ENCODE data around the gene AUH.
"Not testable (repeated sequence)": the region's sequence is repeated elsewhere in the genome, so short reads cannot be mapped to it uniquely, and the experiment has no call there.

AUH gene, protein sequence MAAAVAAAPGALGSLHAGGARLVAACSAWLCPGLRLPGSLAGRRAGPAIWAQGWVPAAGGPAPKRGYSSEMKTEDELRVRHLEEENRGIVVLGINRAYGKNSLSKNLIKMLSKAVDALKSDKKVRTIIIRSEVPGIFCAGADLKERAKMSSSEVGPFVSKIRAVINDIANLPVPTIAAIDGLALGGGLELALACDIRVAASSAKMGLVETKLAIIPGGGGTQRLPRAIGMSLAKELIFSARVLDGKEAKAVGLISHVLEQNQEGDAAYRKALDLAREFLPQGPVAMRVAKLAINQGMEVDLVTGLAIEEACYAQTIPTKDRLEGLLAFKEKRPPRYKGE

DNA sequence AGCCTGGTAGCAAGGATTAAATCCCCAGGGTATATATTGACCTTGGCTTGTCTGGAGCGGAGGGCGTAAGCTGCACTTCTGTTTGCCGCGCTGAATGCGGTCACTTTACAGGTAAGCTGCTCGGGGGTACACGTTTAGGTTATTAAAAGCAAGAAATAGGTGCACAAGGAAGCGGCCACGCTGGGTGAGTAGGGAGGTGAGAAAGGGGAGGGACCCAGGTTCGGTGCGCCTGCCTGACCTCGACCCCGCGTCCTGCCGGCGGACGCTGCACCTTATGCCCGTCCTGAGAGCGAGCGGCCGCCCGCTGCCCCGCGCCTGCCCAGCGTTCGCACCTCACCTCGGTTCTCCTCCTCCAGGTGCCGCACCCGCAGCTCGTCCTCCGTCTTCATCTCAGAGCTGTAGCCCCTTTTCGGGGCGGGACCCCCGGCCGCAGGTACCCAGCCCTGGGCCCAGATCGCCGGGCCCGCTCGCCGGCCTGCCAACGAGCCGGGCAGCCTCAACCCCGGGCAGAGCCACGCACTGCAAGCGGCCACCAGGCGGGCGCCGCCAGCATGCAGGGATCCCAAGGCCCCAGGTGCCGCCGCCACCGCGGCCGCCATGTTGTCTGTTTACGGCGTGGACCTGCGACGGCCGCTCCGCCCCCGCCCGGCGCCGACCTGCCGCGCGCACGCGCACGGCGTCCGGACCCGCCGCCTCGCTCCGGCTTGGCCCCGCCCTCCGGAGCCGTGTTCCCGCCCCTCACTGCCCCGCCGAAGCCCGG is at the start of gene AUH:
Gene AUH (minus strand): TSS at position 628 of the 760 bp plus-strand sequence. CDS start 29 bp downstream, at position 599.
- peak in 1 of 2 experiments; percentile 44 for DNase-seq

DNA sequence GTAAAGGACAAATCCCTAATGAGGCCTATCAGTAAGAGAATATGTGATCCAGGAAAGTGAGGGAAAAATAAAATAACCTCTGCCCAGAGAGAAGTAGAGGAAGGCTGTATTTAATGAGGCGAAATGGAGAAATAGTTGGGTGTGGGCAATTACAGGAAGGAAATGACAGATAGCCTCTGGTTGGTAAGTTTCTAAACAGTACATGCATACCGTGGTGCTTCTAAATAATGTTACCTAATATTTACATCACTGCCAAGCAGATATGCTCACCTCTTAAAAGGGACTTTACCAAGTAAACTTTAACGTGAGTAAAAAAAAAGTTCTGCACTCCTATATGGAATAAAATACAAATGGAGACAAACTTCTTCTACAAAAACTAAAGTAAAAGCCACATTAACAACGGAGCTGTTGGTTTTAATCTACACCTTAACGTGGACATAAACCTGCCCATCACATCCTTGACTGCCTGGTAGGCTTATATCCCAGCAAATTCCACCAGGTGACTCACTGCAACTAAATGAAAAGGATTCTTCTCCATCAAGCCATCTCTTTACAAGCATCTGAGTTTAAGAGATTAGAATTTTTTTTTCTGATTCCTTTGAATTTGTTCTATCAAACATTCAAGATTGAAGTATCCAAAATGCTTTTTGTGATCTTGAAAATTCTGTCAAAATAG is 49.5 kb upstream of the AUH start:
- no peak for DNase-seq

DNA sequence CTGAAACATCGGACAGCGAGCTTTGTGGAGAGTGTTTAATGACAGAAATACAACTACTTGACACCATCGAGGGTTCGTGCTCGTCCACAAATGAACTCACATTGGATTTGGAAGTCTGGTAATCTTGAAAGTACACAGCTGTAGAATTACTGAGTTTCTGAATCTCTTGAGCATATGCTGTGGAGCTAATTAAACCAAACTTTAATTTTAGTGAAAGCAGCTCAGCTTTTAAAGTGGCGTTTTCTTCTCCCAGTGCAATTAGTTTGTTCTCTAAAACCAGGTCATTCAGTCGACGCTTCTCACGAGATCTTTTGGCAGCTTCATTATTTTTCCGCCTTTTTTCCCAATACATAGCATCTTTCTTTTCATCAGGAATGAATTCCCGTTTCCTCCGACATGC is 48.4 kb upstream of the AUH start:
- no peak for DNase-seq

DNA sequence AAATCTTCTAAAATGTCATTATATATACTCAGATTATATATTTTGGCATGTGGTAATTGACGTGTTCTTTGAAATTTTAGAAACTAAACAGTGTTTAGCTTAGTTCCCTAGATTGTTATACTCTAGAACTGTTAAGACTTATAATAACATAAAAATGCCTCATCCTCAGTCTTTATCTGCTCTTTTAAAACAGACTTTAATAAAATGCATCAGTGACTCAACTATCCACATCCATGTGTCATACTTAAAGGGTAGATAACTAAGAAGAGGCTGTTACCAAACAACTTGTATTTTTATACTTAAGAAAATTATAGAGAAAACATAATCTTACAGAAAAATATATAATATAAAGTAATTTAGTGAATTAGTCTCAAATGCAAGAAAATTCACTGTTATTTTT is 46.8 kb upstream of the AUH start:
- no peak for DNase-seq

DNA sequence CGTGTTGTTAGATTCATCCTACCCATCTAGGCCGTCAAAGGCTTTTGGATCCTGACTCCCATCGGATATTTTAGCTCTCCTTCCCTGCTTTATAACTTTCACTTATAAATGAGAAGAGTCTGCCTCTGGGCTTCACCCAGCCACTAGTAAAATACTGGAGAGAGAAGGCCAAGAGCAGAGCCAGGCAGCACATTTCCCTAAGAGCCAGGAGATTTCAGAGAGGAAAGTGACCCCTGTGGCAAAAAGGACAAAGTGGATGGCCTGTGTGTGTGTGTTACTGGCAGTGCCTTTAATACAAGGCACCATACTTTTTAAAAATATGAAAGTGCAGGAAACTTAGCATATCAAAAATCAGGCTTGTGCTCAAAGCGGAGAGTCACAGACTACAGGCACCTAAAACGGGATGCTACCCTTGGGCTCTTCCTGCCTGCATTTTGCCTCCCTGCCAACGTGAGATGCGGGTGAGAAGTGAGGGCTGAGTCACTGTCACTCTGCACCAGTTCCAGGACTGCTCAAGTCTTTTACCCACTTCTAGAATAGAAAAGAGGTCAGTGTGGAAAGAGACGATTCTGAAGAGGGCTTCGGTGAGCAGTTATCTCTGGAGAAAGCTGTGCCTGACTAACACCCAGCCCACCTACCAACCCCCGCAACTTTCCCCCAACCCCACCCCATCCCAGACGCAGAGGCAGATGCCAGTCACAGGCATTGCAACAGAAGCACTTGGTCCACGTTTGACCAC is 46.0 kb upstream of the AUH start:
- DNase-seq, result no peak

DNA sequence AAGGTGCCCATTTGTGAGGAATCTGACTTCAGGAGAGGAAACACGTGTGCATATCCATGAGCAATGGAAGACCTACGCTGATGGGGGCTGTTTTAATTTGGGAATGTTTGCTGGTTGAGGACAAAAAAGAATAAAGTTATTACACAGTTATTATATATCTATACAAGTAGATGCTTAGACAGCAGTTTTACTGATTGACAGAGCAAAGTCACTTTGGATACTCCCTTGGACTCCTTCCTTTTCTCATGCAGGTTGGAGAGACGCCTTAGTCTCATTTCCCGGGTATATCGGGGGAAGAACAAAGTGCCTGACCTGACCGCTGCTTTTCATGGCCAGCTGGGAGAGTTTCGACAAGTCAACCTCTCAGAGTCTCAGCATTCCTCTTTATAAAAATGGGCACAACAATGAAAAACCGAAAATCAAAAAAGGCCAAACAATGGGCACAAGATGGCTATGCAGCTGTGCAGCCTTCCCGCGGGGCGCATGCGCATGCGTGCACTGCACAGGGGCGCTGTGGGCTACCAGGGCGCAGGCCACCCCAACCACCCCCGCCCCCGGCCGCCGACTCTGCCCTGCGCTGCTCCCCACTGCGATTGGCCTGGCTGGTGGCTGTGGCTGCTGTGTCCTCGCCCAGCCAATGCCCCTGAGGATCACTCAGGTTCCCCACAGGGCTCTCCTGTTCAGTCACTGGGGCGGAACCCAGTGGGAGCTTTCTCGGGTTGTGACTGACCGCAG is 43.8 kb upstream of the AUH start:
- no peak for DNase-seq

DNA sequence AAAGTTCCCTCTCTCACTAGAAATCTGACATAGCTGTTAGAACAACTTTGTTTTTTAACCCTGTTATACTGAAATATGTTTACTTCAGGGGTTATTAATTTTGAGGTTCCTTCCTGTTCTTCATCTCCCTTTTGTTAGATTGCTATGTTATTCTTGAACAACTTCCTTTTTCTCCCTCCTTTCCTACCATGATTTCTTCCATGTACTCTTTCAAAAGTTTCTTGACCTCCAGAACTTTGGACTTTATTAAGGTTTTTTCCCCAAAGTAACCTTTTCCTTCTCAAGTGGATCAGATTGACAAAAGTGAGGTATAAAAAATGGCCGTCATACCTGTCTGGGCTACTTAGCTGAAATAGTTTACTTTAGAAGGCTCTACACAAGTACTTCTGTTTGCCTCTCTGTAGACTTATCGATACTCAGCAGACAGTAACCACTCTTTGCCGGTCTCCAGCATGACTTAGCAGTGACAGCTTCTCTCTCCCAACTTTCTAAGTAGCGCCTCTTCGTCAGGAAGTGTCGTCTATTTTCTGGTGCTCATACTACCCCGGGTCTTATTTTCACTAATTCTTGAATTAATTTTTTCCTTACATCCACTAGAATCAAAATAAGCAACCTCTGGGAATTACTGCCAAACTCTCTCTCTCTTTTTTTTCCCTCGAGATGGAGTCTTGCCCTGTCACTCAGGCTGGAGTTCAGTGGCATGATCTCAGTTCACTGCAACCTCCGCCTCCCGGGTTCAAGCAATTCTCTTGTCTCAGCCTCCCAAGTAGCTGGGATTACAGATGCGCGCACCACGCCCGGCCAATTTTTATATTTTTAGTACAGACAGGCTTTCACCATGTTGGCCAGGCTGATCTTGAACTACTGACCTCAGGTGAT is 42.2 kb upstream of the AUH start:
- DNase-seq, result no peak

DNA sequence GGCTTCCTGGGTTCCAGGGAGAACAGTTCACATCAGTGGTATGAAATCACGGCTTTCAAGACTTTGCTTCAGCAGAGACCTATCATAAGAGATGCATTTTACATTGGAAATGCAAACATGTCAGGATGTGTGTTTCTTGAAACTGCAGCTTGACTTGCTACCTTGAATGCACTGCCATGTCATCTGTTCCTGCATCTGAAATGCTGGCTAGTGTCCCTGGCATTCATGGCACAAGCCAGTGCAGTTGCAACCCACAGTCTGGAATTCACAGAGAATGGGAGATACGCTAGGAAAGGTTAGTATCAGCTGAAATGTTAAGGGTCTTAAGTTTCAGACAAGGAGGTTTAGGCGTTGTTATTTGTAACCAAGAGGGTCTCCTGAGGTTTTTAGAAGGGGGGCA is 37.2 kb upstream of the AUH start:
- DNase-seq, result no peak

DNA sequence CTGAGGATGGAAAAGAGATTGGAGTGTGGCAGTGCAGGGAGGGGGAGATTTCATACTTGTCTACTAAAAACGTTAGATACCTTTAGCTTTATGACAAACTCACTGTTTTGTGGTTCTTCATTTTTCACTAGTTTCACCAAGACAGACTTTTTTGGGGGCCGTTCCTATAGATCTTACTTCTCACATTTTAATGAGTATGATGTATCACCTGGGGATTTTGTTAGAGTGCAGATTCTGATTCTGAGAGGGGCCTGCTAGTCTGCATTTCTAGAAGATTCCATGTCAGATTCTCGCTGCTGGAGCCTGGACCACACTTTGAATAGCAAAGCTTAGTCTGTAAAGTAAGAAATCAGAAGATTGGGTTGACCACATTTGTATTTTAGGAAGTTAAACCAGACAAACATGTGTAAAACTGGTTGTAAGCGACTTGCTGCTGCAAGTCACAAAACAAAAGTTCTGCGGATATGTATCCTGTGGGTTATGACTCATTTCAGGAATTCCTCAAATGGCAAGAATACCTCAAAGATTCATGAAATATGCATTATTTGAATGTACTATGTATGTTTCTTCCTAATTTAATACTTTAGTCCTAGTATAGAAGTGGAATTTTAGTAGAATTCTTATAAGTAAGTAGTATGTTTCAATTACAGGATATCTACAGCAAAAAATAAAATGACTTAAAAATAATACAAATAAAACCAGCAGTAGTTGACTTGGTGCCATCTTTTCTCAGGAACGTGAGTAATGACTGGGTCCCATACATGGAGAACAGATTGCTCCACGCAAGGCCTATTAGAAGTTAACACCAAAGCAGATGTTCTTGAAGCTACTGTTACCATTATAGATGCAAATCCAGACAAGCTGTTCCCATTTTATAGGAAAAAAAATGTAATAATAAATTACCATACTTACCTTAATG is 34.1 kb upstream of the AUH start:
- DNase-seq, result no peak

DNA sequence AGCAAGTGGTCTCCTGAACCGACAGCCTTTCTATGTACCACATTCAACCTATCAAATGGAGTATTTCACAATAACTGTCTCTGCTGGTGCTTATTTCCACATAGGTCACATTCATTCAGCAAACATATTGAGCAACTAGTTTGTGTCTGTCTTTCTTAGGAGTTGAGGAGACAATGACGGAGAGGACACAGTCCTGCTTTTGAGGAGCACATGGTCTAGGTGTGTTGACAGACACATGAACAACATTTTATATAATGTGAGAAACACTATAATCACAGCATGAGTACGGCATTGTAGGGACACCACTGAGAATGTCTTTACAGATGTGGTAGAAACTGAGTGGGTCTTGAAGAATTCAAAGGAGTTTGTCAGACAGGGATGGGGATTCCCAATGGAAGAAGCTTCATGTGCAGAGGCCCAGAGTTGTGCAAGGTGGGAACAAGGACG is 33.4 kb upstream of the AUH start:
- no peak for DNase-seq

DNA sequence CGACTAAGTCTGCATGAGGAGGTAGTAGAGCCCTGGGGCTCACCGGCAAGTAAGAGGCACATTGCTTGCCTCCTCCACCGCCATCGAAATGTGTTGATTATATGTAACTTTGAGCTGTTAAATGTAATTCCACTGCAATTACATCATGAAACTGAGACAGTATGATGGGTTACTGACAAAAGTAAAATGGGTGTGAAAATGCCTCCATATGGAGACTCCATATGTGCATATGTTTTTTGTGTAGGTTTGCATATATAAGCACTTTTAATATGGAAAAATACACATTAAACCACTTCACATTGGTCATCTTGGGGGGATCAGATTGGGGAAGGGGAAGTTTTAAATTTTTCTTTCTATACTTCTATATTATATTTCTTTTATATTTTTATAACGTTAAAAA is 32.1 kb upstream of the AUH start:
- no peak for DNase-seq

DNA sequence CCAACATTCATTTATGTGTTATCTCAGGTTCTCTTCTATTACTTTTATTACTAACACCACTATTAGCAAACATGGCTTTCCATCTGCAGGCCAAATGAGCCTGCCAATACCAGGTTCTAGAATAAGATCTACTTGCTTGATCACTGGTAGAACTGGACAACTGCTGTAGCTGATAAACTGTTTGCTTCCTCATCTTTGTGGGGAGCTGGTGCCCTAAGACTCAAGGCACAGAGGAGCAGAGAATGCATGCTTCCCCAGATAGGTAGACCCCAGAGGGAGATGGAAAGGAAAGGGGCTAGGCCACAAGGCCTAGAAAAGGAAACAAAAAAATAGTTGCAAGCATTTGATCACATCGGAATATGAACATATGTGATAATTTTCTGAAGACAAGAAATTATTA is 30.7 kb upstream of the AUH start:
- DNase-seq, result no peak

DNA sequence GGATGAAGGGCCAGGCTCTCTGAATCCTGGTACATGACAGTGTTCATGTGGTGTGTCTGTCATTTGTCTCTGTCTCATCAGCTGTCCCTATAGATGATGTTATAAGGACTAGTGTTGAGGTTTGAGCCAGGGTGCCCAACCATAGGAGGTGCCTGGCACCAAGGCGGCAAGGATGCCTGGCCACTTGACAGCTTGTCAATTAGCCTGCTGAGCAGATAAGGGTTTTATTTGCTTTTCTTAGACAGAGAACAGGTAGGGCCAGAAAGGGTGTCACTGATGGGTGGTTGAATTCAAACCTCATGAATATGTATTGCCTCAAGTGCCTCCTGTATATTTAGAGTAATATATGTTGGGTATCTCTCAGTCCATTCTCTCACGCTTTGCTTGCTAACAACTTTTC is 30.1 kb upstream of the AUH start:
- no peak for DNase-seq

DNA sequence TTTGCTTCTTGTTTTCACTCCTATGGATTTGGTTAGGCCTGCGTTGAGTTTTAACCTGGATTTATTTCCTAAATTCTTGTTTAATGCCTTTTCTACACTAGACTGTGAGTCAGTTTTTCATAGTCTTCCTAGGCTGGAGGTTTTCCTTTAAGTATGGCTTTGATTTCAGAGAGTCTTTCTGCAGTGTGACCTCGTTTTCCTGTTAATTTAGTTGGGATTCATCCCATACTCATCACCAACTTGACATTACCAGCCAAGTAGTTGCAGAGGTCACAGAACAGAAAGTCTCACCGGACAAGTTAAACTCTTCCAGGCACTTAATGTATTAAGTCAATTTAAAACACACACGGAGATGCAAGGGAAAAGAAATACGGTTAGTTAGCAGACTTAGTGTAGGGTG is 29.7 kb upstream of the AUH start:
- no peak for DNase-seq

DNA sequence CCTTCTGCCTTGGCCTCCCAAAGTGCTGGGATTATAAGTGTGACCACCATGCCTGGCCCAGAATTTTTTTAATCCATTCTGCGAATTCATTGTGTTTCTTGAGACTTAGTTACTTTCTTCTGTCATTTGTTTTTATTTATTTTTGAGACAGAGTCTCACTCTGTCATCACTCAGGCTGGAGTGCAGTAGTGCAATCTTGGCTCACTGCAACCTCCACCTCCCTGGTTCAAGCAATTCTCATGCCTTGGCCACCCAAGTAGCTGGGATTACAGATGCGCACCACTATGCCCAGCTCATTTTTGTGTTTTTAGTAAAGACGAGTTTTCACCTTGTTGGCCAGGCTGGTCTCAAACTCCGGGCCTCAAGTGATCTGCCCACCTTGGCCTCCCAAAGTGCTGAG is 28.0 kb upstream of the AUH start:
- DNase-seq, result not testable (repeated sequence)

DNA sequence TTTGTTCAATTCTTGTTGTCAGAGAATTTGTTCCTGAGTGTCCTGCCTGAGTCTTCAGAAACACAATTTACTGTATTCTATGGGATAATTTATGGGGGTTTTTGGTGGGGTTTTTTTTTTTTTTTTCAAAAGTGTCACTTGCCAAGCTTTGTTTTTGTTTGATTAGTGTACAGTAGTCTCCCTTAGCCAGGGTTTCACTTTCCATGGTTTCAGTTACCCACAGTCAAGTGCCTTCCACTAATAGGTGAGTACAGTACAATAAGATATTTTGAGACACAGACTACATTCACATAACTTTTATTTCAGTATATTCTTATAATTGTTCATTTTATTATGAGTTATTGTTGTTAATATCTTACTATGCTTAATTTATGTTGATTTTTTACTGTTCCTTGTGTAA is 25.0 kb upstream of the AUH start:
- no peak for DNase-seq

DNA sequence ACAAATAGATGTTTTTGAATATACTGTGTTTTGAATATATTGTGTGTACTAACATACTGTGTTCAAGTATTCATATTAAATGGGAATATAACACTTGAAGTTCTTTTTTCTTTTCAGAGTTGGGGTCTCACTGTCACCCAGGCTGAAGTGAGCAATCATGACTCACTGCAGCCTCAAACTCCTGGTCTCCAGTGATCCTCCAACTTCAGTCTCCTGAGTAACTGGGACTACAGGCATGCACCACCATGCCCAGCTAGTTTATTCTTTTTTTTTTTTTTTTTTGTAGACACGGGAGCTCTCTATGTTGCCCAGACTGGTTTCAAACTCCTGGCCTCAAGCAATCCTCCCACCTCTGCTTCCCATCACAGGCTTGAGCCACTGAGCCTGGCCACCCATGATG is 23.2 kb upstream of the AUH start:
- DNase-seq, result no peak

DNA sequence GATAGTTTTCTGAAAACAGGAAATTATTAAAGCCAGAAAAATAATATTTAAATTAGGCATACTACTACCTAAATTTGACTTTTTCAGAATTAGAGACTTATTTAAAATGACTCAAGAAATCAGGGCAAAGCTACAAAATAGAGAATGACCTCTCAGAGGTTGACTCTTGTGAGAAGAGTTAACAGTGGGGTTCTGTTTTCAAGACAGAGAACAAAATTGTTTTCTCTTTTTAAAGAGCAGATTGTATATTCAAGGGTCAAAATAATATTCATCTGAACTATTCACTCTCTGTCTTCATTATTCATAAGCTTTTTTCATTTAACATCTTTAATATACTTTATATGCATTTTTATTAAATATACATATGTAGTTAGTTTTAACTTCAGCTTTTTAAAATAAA is 21.9 kb upstream of the AUH start:
- no peak for DNase-seq

DNA sequence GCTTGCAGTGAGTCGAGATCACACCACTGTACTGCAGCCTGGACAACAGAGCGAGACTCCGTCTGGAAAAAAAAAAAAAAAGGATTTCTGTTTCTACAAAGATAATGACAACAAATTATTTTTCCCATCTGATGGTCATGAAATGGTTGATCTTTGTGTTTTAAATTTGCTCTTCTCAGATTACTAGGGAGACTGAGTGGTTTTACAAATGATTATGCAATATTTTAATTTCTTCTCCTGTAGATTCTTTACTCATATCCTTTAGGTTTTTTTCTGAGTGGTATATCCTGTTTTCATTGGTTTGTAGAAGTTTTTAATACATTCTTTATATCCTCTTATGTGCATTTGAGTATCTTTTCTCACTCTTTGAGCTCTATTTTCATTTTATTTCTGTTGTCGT is 20.6 kb upstream of the AUH start:
- no peak for DNase-seq

DNA sequence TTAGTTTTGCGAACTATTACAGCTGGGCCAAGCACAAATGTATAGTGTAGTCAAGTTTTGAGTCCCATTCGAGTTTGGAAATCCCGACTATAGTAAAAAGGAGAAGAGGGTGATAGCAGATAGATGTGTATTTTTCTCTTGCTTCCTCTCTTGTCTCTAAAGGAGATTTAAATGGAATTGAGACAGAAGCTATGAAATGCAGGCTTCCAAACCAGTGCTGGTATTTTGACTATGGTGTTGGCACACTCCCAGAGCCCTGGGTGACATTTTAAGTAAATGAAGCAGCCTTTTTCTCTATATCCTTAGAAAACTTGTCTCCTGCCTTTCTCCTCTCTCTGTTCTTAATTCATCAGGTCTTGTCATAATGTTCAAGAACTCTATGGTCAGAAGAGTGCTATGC is 17.7 kb upstream of the AUH start:
- DNase-seq, result no peak
